ENCODE results near the gene MRPL24. TPM values are rescaled to one million over a fixed set of nuclear protein-coding genes. Genes with fewer than 3 reads are reported as not detected.

The MRPL24 gene
- total and polyA plus RNA-seq, 4 donors = 26.7 to 120 (median 79.5) TPM

DNA sequence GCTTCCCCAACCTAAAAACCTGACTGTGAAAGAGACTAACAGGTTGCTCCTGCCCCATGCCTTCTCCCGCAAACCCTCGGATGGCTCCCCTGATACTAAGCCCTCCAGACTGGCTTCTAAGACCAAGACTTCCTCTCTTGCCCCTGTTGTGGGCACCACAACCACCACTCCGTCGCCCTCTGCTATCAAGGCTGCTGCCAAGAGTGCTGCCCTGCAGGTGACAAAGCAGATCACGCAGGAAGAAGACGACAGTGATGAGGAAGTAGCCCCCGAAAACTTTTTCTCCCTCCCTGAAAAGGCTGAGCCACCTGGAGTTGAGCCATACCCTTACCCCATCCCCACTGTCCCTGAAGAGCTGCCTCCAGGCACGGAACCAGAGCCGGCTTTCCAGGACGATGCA lies 45.8 kb upstream of the MRPL24 start:
- H3K36me3 ChIP-seq (ENCODE audit: control insufficient read depth in 4 of 4, insufficient read depth in 4 of 4, low read length in 4 of 4) = peaks cover 8 to 56% (median 30%) of the 10 kb centered on the region in 4 donors

GRCh38 chr1:156785458-156785857 lies 44.6 kb upstream of the MRPL24 start:
- H3K4me3 ChIP-seq = no peak overlapping the region
- no peak overlapping the region for H3K27ac ChIP-seq (ENCODE audit: low read depth in 1 of 2, low read length in 1 of 2)
- peaks cover 9 to 52% (median 24%) of the 10 kb centered on the region in 4 donors for H3K36me3 ChIP-seq (ENCODE audit: control insufficient read depth in 4 of 4, insufficient read depth in 4 of 4, low read length in 4 of 4)
- H3K9ac ChIP-seq (ENCODE audit: insufficient read depth in 1 of 2, low read length in 2 of 2) = no peak overlapping the region
- no peaks in the 10 kb centered on the region for H3K9me3 ChIP-seq (ENCODE audit: control insufficient read depth in 4 of 4, insufficient read depth in 3 of 4, low read length in 3 of 4)
- WGBS, 2 donors = 75 to 86% methylated on average over 6 of the region's 6 CpGs
- peaks cover 0 to 9% (median 0%) of the 10 kb centered on the region in 5 donors for H3K4me1 ChIP-seq (ENCODE audit: control insufficient read depth in 5 of 5, insufficient read depth in 5 of 5, low read length in 5 of 5)
- DNase-seq = no peak
- no peak for ATAC-seq (ENCODE audit: insufficient read depth, low FRiP score)
- no peaks in the 10 kb centered on the region for H3K27me3 ChIP-seq (ENCODE audit: control insufficient read depth in 3 of 3, insufficient read depth in 3 of 3, low read length in 2 of 3)
- TF ChIP-seq CTCF (IDR thresholded peaks at IDR 0.05; ENCODE audit: control extremely low read depth, extremely low read depth) = no peak

More for the DNA sequence above, 45.8 kb upstream of the MRPL24 start:
- TF ChIP-seq CTCF (IDR thresholded peaks at IDR 0.05; ENCODE audit: control extremely low read depth, extremely low read depth) = no peak
- no peak for ATAC-seq (ENCODE audit: insufficient read depth, low FRiP score)
- DNase-seq = no peak
- Histone ChIP-seq H3K27me3 (ENCODE audit: control insufficient read depth in 3 of 3, insufficient read depth in 3 of 3, low read length in 2 of 3) (no peaks in the 10 kb centered on the region), H3K4me1 (ENCODE audit: control insufficient read depth in 5 of 5, insufficient read depth in 5 of 5, low read length in 5 of 5) (peaks cover 0 to 6% (median 0%) of the 10 kb centered on the region in 5 donors), H3K9me3 (ENCODE audit: control insufficient read depth in 4 of 4, insufficient read depth in 3 of 4, low read length in 3 of 4) (no peaks in the 10 kb centered on the region), H3K4me3 (no peak overlapping the region), H3K27ac (ENCODE audit: low read depth in 1 of 2, low read length in 1 of 2) (no peak overlapping the region), H3K9ac (ENCODE audit: insufficient read depth in 1 of 2, low read length in 2 of 2) (no peak overlapping the region)
- WGBS, 2 donors = 35 to 78% methylated on average over 10 of the region's 10 CpGs

GRCh38 chr1:156781585-156782186 lies 40.8 kb upstream of the MRPL24 start:
- Histone ChIP-seq H3K4me1 (ENCODE audit: control insufficient read depth in 5 of 5, insufficient read depth in 5 of 5, low read length in 5 of 5) (peaks cover 0 to 13% (median 8%) of the 10 kb centered on the region in 5 donors), H3K9me3 (ENCODE audit: control insufficient read depth in 4 of 4, insufficient read depth in 3 of 4, low read length in 3 of 4) (no peaks in the 10 kb centered on the region), H3K36me3 (ENCODE audit: control insufficient read depth in 4 of 4, insufficient read depth in 4 of 4, low read length in 4 of 4) (peaks cover 3 to 33% (median 16%) of the 10 kb centered on the region in 4 donors), H3K4me3 (no peak overlapping the region), H3K27ac (ENCODE audit: low read depth in 1 of 2, low read length in 1 of 2) (no peak overlapping the region), H3K27me3 (ENCODE audit: control insufficient read depth in 3 of 3, insufficient read depth in 3 of 3, low read length in 2 of 3) (no peaks in the 10 kb centered on the region), H3K9ac (ENCODE audit: insufficient read depth in 1 of 2, low read length in 2 of 2) (no peak overlapping the region)
- DNase-seq (peak in 1 of 3 donors; percentile 29), ATAC-seq (ENCODE audit: insufficient read depth, low FRiP score) (peak; percentile 27)
- TF ChIP-seq CTCF (IDR thresholded peaks at IDR 0.05; ENCODE audit: control extremely low read depth, extremely low read depth) = no peak

- Histone ChIP-seq H3K36me3 (ENCODE audit: control insufficient read depth in 4 of 4, insufficient read depth in 4 of 4, low read length in 4 of 4) (peaks cover 1 to 11% (median 4%) of the 10 kb centered on the region in 4 donors), H3K9me3 (ENCODE audit: control insufficient read depth in 4 of 4, insufficient read depth in 3 of 4, low read length in 3 of 4) (no peaks in the 10 kb centered on the region), H3K27me3 (ENCODE audit: control insufficient read depth in 3 of 3, insufficient read depth in 3 of 3, low read length in 2 of 3) (no peaks in the 10 kb centered on the region), H3K27ac (ENCODE audit: low read depth in 1 of 2, low read length in 1 of 2) (no peak overlapping the region), H3K4me3 (no peak overlapping the region), H3K4me1 (ENCODE audit: control insufficient read depth in 5 of 5, insufficient read depth in 5 of 5, low read length in 5 of 5) (peaks cover under 1 to 25% (median 15%) of the 10 kb centered on the region in 5 donors), H3K9ac (ENCODE audit: insufficient read depth in 1 of 2, low read length in 2 of 2) (no peak overlapping the region)
- no peak for DNase-seq
- ATAC-seq (ENCODE audit: insufficient read depth, low FRiP score) = no peak
- 28 to 54% methylated on average over 1 of the region's 1 CpG for WGBS, 2 donors
- TF ChIP-seq CTCF (IDR thresholded peaks at IDR 0.05; ENCODE audit: control extremely low read depth, extremely low read depth) = no peak
Measured at GRCh38 chr1:156777573-156777972, 36.7 kb upstream of the MRPL24 start.
